Measurements from ENCODE around the gene MEX3A.
"Not testable (repeated sequence)": the region's sequence is repeated elsewhere in the genome, so short reads cannot be mapped to it uniquely, and the experiment has no call there.

The MEX3A gene, protein sequence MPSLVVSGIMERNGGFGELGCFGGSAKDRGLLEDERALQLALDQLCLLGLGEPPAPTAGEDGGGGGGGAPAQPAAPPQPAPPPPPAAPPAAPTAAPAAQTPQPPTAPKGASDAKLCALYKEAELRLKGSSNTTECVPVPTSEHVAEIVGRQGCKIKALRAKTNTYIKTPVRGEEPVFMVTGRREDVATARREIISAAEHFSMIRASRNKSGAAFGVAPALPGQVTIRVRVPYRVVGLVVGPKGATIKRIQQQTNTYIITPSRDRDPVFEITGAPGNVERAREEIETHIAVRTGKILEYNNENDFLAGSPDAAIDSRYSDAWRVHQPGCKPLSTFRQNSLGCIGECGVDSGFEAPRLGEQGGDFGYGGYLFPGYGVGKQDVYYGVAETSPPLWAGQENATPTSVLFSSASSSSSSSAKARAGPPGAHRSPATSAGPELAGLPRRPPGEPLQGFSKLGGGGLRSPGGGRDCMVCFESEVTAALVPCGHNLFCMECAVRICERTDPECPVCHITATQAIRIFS

DNA sequence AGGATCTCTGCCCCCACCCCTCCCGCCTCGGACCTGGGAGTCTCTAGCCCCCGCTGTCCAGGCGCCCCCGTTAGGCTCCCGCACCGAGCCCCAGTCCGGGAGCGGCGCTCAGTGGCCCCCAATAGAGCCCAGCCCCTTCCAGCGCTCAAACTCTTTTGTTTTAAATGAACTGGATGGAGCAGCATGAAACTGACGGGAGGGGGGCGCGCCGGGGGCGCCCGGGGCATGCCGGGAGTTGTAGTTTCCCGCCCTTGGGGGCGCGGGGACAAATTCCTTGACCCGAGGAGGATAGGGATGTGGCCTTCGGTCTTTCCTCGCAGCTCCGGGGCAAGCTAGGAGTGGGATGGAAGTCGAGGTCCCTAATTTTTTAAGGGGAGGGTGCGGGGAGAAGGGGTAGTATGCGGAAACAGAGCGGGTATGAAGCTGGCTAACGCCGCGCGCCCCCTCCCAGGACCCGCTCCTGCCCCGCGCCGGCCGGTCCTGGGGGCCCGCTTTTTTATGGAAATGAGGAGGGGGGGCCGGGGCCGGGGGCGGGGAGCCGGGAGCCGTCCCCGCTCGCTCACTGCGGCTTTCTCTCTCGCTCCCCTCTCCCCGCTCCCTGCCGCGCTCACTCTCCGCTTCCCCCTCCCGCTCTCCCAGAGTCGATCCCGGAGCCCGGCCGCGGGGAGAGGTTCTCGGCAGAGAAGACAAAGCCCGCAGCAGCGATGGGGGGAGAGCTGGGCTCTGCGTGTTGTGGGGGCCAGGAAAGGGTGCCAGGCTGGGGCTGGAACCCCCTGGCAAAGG lies at the start of gene MEX3A:
Gene MEX3A (minus strand): TSS at position 157 of the 783 bp plus-strand sequence. CDS start 467 bp downstream, outside the sequence.
- DNase-seq: peak; percentile 26

DNA sequence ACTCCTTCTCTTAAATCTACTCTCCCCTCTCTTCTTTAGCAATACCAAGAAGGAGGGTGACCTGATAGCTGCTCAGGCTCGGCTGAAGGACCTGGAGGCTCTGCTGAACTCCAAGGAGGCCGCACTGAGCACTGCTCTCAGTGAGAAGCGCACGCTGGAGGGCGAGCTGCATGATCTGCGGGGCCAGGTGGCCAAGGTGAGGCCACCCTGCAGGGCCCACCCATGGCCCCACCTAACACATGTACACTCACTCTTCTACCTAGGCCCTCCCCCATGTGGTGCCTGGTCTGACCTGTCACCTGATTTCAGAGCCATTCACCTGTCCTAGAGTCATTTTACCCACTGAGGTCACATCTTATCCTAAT lies 48.3 kb upstream of the MEX3A start:
- DNase-seq: no peak

DNA sequence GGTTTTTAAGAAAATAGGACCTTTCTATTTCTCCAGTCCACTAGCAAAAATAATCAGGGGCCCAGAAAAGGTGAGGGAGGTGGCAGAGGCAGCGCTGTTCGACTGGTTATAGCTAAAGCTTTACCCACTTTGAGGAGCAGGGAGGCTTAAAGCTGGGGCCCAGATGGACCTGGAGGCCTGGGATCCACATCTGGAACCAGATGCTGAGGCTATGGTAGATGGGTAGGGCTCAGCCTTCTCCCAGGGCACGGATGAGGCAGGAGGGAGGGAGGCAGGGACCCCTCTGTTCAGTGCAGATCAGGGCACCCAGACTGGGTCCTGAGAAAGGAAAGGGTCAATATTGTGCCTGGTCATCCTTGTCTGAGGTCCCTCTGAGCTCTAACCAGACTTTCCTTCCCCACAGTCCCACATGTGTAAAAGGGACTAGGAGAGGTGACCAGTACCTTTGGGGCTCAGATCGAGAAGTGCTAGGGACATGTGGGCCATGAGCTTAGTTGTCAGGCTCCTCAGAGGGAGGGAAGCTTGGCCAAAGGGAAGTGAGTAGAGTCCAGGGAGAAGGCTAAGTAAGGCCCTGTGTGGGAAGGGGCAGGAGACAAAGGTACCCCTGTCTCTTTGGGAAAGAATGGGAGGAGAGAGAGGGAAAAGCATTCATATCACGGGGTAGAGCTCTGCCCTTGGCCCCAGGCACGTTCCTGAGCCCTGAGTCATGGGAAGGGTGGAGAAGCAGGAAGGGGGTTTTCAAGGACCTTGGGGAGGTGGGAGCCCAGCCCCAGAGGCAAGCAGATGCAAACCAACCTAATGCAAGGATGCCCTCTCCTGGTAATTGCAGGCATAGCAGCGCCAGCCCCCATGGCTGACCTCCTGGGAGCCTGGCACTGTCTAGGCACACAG lies 47.7 kb upstream of the MEX3A start:
- DNase-seq: no peak

DNA sequence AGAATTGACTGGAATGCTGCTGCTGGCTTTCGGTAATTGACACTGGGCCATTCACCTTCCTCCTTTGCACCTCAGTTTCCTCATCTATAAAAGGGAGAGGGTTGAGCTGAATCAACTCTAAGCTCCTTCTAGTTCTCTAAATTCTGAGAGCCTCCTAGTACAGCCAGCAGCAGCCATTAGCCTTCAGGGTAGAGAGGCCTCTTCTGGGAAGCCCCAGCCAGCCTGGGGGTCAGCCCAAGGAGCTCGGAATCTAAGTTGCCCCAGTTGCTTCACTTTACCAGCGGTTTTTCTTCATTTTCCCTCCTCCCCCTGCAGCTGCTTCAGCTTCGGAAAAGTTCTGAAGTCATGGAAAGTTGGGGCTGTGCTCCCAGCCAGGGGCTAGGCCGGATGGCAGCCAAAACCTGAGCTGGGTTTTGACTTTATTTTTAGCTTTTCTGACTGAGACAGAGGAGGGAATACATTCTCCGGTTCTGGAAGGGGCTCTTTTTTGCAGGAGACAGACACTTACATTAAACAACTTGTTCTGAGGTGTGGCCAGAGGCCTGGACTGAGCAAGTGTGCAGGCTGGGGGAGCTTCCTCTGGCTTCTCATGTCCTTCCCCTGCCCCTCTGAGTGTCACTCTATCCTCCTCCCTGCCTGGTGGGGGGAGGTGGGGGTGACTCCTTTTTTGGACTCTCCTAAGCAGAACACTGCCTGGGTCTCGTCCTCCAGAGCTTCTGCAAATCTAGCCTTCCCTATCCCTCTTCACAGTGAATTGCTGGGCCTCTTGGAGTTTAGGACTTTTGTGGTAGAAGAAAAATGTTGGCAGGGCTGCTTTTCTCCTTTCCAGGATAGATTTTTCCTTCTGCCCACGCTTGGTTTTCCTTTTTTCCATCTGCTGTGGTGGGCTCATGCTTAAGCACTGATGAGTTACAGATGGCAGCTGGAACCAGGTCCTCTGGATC lies 46.7 kb upstream of the MEX3A start:
- no peak for DNase-seq

- DNase-seq: no peak
Observed at GRCh38 chr1:156128308-156128653, 46.0 kb upstream of the MEX3A start.

- no peak for DNase-seq
Observed at GRCh38 chr1:156126630-156127534, 44.6 kb upstream of the MEX3A start.

- DNase-seq: no peak
Observed at GRCh38 chr1:156126043-156126629, 43.9 kb upstream of the MEX3A start.

DNA sequence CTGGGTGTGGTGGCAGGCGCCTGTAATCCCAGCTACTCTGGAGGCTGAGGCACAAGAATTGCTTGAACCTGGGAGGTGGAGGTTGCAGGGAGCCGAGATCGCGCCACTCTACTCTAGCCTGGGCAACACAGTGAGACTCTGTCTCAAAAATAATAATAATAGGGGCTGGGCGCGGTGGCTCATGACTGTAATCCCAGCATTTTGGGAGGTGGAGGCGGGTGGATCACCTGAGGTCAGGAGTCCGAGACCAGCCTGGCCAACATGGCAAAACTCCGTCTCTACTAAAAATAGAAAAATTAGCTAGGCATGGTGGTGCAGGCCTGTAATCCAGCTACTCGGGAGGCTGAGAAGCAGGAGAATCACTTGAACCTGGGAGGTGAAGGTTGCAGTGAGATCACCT lies 43.3 kb upstream of the MEX3A start:
- not testable (repeated sequence) for DNase-seq

DNA sequence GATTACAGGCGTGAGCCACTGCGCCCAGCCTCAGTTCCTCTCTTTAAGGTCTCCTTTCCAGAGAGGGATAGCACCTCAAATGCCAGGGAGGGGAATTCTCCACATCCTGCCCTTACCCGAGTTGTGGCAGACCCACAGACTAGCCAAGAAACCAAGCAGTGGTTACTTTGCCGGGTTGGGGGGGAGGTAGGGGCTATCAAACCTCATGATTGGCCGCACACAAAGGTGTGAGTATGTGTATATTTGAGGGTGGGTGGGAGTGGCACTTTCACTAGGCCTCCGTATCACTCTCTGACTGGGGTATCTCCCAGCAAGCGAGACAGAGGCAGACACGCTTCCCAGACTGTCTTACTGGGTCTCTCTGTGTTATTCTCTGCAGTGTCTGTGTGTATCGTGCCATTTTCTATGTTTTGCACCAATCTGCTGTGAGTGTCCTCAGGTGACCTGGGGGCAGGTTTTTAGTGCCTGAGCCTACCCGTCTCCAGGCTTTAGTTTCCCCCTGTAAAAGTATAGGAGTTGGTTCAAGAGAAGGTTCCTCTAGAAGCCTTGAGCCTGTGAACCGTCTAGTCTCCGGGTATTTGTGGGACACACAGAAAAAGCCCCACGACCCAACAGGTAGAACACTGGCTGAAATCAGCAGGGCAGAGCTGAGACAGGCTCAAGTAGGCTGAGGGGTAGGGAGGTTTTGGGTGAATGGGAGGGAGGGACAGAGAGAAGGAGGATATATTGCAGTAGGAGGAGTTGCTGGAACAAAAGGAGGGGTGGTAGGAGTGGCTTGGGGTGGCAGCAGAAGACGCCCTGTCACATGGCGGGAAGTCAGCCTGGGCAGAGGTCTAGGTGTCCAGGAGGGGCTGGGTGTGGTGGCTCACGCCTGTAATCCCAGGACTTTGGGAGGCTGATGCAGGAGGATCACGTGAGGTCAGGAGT lies 42.6 kb upstream of the MEX3A start:
- DNase-seq: no peak

GRCh38 chr1:156123356-156124196 lies 41.3 kb upstream of the MEX3A start:
- DNase-seq: peak; percentile 89

- no peak for DNase-seq
Observed at GRCh38 chr1:156122519-156123355, 40.5 kb upstream of the MEX3A start.

- DNase-seq: no peak
Observed at GRCh38 chr1:156122086-156122485, 39.8 kb upstream of the MEX3A start.

GRCh38 chr1:156121457-156121856 lies 39.2 kb upstream of the MEX3A start:
- no peak for DNase-seq

DNA sequence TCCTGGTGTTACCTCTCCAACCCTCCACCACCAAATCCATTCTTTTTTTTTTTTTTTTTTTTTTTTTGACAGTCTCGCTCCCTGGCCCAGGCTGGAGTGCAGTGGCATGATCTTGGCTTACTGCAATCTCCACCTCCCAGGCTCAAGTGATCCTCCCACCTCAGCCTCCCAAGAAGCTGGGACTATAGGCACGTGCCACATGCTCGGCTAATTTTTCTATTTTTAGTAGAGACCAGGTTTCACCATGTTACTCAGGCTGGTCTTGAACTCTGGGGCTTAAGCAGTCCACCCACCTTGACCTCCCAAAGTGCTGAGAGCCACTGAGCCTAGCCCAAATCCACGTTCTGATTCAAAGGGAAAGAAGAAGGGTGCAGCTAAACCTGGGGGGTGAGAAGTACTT lies 38.7 kb upstream of the MEX3A start:
- DNase-seq: not testable (repeated sequence)

DNA sequence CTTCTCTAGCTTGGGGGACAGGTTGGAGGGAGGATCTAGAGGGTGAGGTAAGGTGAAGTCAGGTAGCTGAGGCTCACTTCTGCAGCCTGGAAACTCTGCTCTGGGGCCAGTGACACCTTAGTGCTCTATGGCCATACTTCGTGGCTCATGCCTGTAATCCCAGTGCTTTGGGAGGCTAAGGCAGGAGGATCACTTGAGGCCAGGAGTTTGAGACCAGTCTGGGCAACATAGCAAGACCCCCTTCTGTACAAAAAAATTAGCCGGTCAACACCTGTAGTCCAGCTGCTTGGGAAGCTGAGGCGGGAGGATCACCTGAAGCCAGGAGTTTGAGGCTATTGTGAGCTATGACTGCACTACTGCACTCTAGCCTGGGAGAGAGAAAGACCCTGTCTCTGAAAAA lies 38.1 kb upstream of the MEX3A start:
- DNase-seq: no peak

DNA sequence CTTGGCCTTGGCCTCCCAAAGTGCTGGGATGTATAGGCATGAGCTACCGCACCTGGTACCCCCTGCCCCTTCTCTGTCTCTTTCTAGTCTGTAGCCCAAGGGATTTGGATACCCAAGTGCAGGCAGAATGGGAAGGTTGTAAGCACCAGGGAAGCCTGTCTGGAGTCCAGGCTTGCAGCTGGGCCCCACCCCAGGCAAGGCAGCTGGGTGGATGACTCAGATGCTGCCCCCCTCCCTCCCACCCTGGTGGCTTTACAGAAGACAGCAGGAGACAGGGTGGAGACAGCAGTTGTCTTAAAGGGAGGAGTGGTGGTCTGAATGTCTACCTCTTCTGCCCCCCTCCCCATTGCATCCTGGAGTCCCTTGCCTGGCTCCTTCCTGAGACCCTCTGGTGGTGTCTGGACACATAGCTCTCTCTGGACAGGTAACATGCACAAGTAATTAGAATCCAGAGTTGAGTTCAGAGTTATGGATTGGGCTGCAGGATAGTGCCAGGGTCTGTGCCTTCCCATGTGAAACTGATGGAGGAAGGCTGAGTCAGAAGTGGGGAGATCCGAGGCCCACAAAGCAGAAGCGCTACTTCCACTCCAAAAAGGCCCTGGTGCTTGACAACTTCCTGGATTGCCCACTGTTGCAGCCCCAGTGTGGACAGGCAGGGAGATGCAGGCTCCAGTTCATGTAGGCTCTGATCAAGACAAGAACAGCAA lies 37.4 kb upstream of the MEX3A start:
- DNase-seq: no peak

Data from NCI-H524 treated with DMSO at 0.1 percent for 48 hours (cell line).